ENCODE measurements around the gene GALNT14.

DNA sequence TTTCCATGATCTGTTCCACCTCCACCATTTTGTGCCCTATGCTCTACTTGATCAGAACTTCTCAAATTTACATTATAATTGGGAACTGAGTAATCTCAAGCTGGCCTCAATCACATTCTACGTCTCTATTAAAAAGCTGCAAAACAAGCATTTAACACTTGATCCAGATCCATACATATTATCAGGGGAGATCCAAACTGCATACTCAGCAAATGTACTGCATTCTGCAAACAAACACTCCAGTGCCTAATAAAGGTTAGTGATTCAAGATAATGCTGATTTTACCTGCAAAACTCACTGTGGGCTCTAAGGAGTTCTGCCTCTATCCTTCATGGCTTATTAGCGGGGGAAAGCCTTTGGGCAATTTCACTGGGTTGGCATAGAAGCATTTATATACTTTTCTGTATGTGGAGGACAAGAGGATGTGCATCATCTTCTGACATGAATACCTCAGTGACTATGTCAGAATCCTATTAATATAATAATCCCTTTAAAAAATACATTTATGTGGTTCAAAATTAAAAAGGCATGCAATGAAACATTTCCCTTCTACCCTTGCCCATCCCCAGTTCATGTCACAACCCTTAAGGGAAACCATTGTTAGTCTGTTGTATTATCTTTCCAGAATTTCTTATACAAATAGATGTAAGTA lies 40.2 kb downstream of the GALNT14 start:
- TF ChIP-seq, protein P1, sequence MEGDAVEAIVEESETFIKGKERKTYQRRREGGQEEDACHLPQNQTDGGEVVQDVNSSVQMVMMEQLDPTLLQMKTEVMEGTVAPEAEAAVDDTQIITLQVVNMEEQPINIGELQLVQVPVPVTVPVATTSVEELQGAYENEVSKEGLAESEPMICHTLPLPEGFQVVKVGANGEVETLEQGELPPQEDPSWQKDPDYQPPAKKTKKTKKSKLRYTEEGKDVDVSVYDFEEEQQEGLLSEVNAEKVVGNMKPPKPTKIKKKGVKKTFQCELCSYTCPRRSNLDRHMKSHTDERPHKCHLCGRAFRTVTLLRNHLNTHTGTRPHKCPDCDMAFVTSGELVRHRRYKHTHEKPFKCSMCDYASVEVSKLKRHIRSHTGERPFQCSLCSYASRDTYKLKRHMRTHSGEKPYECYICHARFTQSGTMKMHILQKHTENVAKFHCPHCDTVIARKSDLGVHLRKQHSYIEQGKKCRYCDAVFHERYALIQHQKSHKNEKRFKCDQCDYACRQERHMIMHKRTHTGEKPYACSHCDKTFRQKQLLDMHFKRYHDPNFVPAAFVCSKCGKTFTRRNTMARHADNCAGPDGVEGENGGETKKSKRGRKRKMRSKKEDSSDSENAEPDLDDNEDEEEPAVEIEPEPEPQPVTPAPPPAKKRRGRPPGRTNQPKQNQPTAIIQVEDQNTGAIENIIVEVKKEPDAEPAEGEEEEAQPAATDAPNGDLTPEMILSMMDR (IDR thresholded peaks at IDR 0.05), result no peak
- TF ChIP-seq ZFX (IDR thresholded peaks at IDR 0.05; ENCODE audit: borderline replicate concordance), result no peak

All from 22Rv1 (cell line).